K562 (cell line): ENCODE measurements around the gene TSPAN14. TPM values are rescaled to one million over a fixed set of nuclear protein-coding genes. Genes with fewer than 3 reads are reported as not detected.

Source experiments
- ATAC-seq: fragments of 200-7000 bp; cut with Tn5 transposase; 3 replicates; pipeline ENCODE4 v1.9.1; 2020; ENCODE audit warnings: moderate library complexity
- BruUV-seq: library from RNA; stranded (reverse); fragments of 400-500 nt; replicated peaks from 2 replicates; lab custom pipeline; 2021; lab: Mats Ljungman, UMichigan
- CTCF ChIA-PET: fragments of 300-600 bp; formaldehyde crosslinking; extraction: SDS; loops from one replicate; lab custom pipeline; 2021; ENCODE audit warnings: low intra/inter-chr PET ratio; lab: Yijun Ruan, JAX
- POLR2A ChIA-PET: fragments of 300-600, 350-650 bp; sonication (Branson Sonifier 250); formaldehyde crosslinking; extraction: SDS; loops from one replicate; lab custom pipeline; 2021; ENCODE audit warnings: antibody characterized with exemption, inconsistent platforms; lab: Yijun Ruan, JAX
- DNase-seq, 4 experiments: peaks; one replicate each; pipeline versions ENCODE4 v3.0.0 to v3.0.0-alpha.2; 2011 to 2018; ENCODE audit warnings: low spot score in 3 of 4, mixed read lengths in 3 of 4; ENCODE audit errors: extremely low read depth in 1 of 4
- FAIRE-seq: peaks from 2 replicates; lab custom pipeline; 2011; peaks lifted over from hg19 to GRCh38; lab: Jason Lieb, UNC
- H2AFZ ChIP-seq: 2 replicates; pipeline ENCODE4 v1.6.0; 2011; ENCODE audit warnings: low read depth, low read length, control low read depth, inconsistent platforms
- H3K27ac ChIP-seq: fragments of 200-600 bp; 3 replicates; pipeline ENCODE4 v1.8.0; 2011; ENCODE audit warnings: low read depth, mild to moderate bottlenecking, control low read depth, inconsistent platforms, low read length, moderate library complexity, mixed read lengths; ENCODE audit errors: extremely low read depth
- H3K27me3 ChIP-seq, 2 experiments: fragments of 300-600 bp in 1 of 2; 2 replicates in 1 of 2; 3 replicates in 1 of 2; pipeline versions ENCODE4 v1.6.0 to v1.8.0; 2011; ENCODE audit warnings: inconsistent platforms in 2 of 2, low read length in 2 of 2, mild to moderate bottlenecking in 1 of 2, mixed read lengths in 1 of 2, moderate library complexity in 1 of 2; ENCODE audit not compliant: control insufficient read depth in 2 of 2, insufficient read depth in 2 of 2
- H3K36me3 ChIP-seq: fragments of 300-600 bp; 3 replicates; pipeline ENCODE4 v1.8.0; 2011; ENCODE audit warnings: mild to moderate bottlenecking, low read length, inconsistent platforms; ENCODE audit not compliant: control insufficient read depth, insufficient read depth
- H3K4me1 ChIP-seq, 2 experiments: fragments of 200-600 bp in 1 of 2; replicated peaks in 1 of 2; 2 replicates in 1 of 2; 3 replicates in 1 of 2; pipeline versions ENCODE4 v1.5.1 to v1.8.0; 2011; ENCODE audit warnings: inconsistent platforms in 2 of 2, low read length in 2 of 2, mild to moderate bottlenecking in 1 of 2, mixed read lengths in 1 of 2, moderate library complexity in 1 of 2; ENCODE audit not compliant: control insufficient read depth in 2 of 2, insufficient read depth in 2 of 2
- H3K4me2 ChIP-seq: 2 replicates; pipeline ENCODE4 v1.6.1; 2011; ENCODE audit warnings: low read length, control low read depth, inconsistent platforms, mixed read lengths; ENCODE audit not compliant: insufficient read depth
- H3K4me3 ChIP-seq: fragments of 200-600 bp; sonication (generic), shearing (Covaris generic); 2 replicates; pipeline ENCODE4 v1.5.1; 2016; ENCODE audit warnings: control low read depth, inconsistent platforms
- H3K79me2 ChIP-seq: fragments of 200-600 bp; 3 replicates; pipeline ENCODE4 v1.8.0; 2011; ENCODE audit warnings: low read length, inconsistent platforms; ENCODE audit not compliant: control insufficient read depth, insufficient read depth
- H3K9ac ChIP-seq, 2 experiments: 2 replicates each; pipeline versions ENCODE4 v1.6.0 to v1.6.1; 2011; ENCODE audit warnings: low read depth in 2 of 2, low read length in 2 of 2, control low read depth in 1 of 2, inconsistent platforms in 1 of 2, mild to moderate bottlenecking in 1 of 2, mixed read lengths in 1 of 2; ENCODE audit not compliant: insufficient read depth in 1 of 2
- H3K9me1 ChIP-seq: one replicate; pipeline ENCODE4 v1.6.0; 2011; ENCODE audit warnings: inconsistent platforms, mild to moderate bottlenecking, low read length, moderate library complexity; ENCODE audit not compliant: control insufficient read depth, insufficient read depth
- H3K9me3 ChIP-seq: replicated peaks from 2 replicates; pipeline ENCODE4 v1.5.1; 2011; ENCODE audit warnings: low read depth, low read length, inconsistent platforms; ENCODE audit not compliant: control insufficient read depth, insufficient read depth
- H4K20me1 ChIP-seq: replicated peaks from 2 replicates; pipeline ENCODE4 v1.6.1; 2011; ENCODE audit warnings: low read length, inconsistent platforms, mixed read lengths; ENCODE audit not compliant: control insufficient read depth, insufficient read depth
- CHD2 ChIP-seq: IDR thresholded peaks from 2 replicates; pipeline ENCODE4 v1.6.1; 2011; ENCODE audit warnings: low read depth, low read length
- CLOCK ChIP-seq: fragments of 250-450 bp; sonication (Bioruptor Pico); IDR thresholded peaks from 2 replicates; pipeline ENCODE4 v1.4.0; 2020; ENCODE audit warnings: mild to moderate bottlenecking, moderate library complexity, borderline replicate concordance
- E2F5 ChIP-seq: sonication (generic); formaldehyde crosslinking; IDR thresholded peaks from 2 replicates; pipeline ENCODE4 v1.8.0; 2022; ENCODE audit warnings: mild to moderate bottlenecking, missing genetic modification reagents
- PRDM10 ChIP-seq: fragments of 450-650 bp; IDR thresholded peaks from 2 replicates; pipeline ENCODE4 v1.6.1; 2018; ENCODE audit not compliant: partially characterized antibody
- SMARCE1 ChIP-seq: fragments of 450-650 bp; IDR thresholded peaks from 2 replicates; pipeline ENCODE4 v1.7.1; 2016; ENCODE audit warnings: mild to moderate bottlenecking
- WGBS: fragments of 100-300 bp; shearing (Covaris generic); methylation state at CpG from one replicate; pipeline ENCODE4 v1.1.6; 2016; ENCODE audit warnings: low coverage, mixed read lengths; ENCODE audit not compliant: insufficient coverage; ENCODE audit errors: missing lambda C conversion rate; 5-methylcytosine and 5-hydroxymethylcytosine counted together
- in situ Hi-C: fragments of 300-500 bp; cut with MboI; formaldehyde crosslinking; loops from 4 replicates; pipeline ENCODE4 v1.15.0; 2018; ENCODE audit warnings: inconsistent platforms, mixed read lengths
- intact Hi-C: fragments of 100-400 bp; cut with micrococcal nuclease; formaldehyde crosslinking; loops from 2 replicates; pipeline ENCODE4 v1.14.2; 2022
- polyA plus RNA-seq, 8 experiments: library from polyadenylated mRNA; depleted of rRNA in 4 of 8; stranded (reverse) in 5 of 8; unstranded in 3 of 8; fragments of >200 nt; fragmentation: Nextera tagmentation in 2 of 8; fragmentation: Illumina TruSeq in 1 of 8; extraction: Ambion mirVana in 2 of 8; extraction: Trizol in 1 of 8; gene quantifications; 2 replicates each; pipeline versions ENCODE4 v1.2.1 to v1.2.3, GENCODE V29; 2011 to 2014; ENCODE audit warnings: inconsistent platforms in 1 of 8, missing spikeins in 1 of 8
- total RNA-seq, 7 experiments: library from RNA; depleted of rRNA in 6 of 7; stranded (reverse); fragments of >200 nt in 6 of 7; fragmentation: Illumina TruSeq in 2 of 7; extraction: Trizol in 2 of 7; gene quantifications; 2 replicates each; pipeline versions ENCODE4 v1.2.1 to v1.2.3, GENCODE V29; 2011 to 2021; ENCODE audit warnings: low replicate concordance in 1 of 7

Gene TSPAN14
- total and polyA plus RNA-seq, 9 of the 15 experiments (the other 6 are each of a cell fraction or from before 2014, with no cell fraction given): 5.8 to 92.9 (median 23.3) TPM

GRCh38 chr10:80425901-80426300 lies 28.2 kb upstream of the TSPAN14 start:
- no peak for FAIRE-seq
- no peak; the same call in 2 of the 3 replicates for ATAC-seq
- no TSS peak for BruUV-seq
- H3K9ac ChIP-seq: no peak overlapping the region
- no peaks in the 10 kb centered on the region for H3K4me1 ChIP-seq
- H3K9me1 ChIP-seq: no peaks in the 10 kb centered on the region
- no peak for DNase-seq
- H3K4me2 ChIP-seq: no peak overlapping the region
- H2AFZ ChIP-seq: no peak overlapping the region
- CTCF ChIA-PET: no interaction called here
- no peak overlapping the region for H3K4me3 ChIP-seq
- H3K36me3 ChIP-seq: no peaks in the 10 kb centered on the region
- 0% methylated on average over 2 of the region's 2 CpGs for WGBS
- H3K79me2 ChIP-seq: no peaks in the 10 kb centered on the region
- no peaks in the 10 kb centered on the region for H4K20me1 ChIP-seq
- in situ Hi-C loops (no loop called here), intact Hi-C loops (no loop called here)
- peaks cover 10 to 29% of the 10 kb centered on the region in 2 experiments for H3K27me3 ChIP-seq
- H3K27ac ChIP-seq: no peak overlapping the region
- H3K9me3 ChIP-seq: no peaks in the 10 kb centered on the region
- POLR2A ChIA-PET: interaction anchor here (1.2 to 1.8 kb wide), 3 partner anchors 17 to 35 kb away, joined by 3 to 4 read pairs (median 3); no protein-coding TSS in a partner anchor
- TF ChIP-seq CHD2 (no peak), CLOCK (no peak), PRDM10 (no peak), E2F5 (CRISPR knock-in tag) (no peak), SMARCE1 (no peak)
